NCI-H2196 treated with DMSO at 0.1 percent for 48 hours (cell line): Measurements from ENCODE around the gene KATNAL2.

Experiments used
- DNase-seq: peaks from one replicate; lab custom pipeline; 2025; ENCODE audit not compliant: unreplicated experiment; lab: John Stamatoyannopoulos, UW

The KATNAL2 gene, protein sequence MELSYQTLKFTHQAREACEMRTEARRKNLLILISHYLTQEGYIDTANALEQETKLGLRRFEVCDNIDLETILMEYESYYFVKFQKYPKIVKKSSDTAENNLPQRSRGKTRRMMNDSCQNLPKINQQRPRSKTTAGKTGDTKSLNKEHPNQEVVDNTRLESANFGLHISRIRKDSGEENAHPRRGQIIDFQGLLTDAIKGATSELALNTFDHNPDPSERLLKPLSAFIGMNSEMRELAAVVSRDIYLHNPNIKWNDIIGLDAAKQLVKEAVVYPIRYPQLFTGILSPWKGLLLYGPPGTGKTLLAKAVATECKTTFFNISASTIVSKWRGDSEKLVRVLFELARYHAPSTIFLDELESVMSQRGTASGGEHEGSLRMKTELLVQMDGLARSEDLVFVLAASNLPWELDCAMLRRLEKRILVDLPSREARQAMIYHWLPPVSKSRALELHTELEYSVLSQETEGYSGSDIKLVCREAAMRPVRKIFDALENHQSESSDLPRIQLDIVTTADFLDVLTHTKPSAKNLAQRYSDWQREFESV

DNA sequence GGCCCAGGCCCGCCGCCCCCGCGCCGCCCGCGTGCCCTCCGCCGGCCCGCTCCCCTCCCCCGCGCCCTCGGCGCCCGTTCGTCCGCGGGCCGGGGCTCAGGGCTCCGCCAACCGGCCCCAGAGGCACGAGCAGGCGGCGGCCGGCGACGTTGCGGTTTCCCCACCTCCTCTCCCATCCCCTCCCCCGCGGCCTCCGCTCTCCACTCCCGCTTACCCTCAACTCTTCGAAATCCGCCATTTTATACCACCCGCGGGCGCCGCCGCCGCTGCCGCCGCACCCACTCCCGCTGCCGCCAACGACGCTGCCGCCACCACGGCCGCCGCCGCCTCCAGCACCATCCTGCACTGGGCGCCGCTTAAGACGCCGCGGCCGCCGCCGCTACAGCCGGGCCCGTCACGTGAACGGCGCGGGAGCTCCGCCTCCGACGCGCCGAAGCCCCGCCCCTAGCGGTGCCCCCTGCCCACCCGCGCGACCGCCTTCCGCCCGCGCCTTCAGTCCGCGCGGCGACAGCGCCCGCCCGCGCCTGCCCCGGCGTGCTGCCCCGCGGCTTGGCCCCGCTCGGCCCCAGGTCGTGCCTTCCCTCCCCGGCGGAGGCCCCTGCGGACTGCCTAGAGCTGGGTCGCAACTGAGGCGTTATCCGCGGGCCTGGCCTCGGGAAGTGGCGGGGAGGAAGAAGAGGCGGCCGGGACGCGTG lies at the start of gene KATNAL2, which contains the start of gene PIAS2:
TSS of gene KATNAL2 (plus strand) at position 495 of the 695 bp plus-strand sequence. CDS start 29,271 bp downstream, outside the sequence.
TSS of gene PIAS2 (minus strand) at position 400 of the 695 bp plus-strand sequence. CDS start at position 238, 162 bp downstream.
- DNase-seq = peak; percentile 76

DNA sequence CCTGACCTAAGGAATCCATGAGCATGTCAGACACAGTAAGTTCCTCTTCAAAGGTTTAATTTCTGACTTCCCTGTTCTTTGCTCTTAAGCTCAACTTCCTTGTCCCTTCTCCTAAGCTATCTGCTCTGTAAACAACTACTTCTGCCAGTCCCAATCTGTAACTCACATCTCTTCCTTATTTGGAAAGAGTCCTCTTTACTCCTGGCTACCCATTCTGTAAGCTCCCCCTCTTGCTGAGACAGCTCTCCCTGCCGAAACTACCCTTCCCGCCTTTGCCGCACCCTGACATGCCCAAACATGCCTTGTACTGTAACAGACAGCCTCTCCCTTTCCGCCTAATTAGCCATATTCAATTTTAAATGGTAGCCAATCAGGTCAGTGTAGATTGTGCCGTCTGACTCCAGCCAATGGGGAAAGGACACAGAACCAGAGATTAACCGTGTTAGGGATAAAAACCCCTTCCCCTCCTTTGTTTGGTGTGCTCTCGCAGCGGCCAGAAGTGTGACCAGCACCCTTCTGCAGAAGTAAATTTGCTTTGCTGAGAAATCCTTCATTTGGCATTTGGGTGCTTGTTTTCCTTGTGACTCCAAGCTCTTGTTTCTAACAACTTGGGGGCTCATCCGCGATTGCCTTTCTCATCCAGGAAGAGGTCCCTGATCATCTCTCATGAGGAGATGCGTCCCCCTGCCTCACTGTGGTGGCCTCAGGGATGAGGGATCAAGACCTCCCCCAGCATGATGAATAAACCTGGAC lies 49.1 kb upstream of the KATNAL2 start:
- DNase-seq = no peak

DNA sequence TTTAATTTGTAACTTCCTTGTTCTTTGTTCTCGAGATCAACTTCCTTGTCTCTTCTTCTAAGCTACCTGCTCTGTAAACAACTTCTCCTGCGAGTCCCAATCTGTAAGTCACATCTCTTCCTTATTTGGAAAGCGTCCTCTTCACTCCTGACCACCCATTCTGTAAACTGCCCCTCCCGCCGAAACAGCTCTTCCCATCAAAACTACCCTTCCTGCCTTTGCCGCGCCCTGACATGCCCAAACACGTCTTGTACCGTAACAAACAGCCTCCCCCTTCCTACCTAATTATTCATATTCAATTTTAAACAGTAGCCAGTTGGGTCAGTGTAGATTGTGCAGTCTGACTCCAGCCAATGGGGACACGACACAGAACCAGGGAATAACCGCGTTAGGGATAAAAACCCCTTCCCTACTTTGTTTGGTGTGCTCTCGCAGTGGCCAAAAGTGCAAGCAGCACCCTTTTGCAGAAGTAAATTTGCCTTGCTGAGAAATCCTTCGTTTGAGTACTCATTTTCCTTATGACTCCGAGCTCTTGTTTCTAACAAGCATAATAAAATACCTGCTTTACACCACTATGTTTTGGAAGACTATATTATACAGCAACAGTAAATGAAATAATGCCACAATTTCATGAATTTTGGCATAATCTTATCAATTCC lies 39.9 kb upstream of the KATNAL2 start:
- DNase-seq = no peak

DNA sequence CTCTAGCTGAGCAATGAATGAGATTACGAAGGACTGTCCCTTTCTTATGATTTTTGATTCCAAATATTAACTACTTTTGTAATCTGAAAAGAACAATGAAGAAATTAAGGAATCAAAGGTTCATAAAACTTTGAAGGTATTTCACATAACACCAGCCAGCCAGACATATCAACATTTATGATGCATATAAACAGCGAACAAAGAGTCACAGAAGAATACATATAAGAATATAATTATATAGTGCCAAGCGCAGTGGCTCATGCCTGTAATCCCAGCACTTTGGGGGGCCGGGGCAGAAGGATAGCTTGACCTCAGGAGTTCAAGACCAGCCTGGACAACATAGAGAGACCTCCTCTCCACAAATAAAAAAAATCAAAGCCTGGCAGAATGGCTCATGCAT lies 34.2 kb upstream of the KATNAL2 start:
- DNase-seq = no peak

DNA sequence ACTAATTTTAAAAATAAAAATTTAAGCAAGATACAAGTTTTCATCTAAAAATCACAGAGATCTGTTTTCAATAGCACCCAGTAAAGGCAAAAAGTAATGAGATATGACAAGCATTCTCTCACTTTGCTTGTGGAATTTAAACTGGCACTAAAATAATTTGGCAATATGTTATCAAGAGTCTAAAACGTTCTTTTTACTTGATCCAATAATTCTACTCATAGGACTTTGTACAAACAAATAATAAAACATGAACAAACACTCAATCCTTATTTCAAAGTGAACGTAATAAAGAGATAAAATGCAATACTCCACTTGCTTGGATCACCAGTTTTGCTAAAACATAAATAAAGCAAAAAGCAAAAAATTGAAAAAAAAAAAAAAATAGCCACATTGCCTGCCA lies 30.5 kb upstream of the KATNAL2 start:
- no peak for DNase-seq

DNA sequence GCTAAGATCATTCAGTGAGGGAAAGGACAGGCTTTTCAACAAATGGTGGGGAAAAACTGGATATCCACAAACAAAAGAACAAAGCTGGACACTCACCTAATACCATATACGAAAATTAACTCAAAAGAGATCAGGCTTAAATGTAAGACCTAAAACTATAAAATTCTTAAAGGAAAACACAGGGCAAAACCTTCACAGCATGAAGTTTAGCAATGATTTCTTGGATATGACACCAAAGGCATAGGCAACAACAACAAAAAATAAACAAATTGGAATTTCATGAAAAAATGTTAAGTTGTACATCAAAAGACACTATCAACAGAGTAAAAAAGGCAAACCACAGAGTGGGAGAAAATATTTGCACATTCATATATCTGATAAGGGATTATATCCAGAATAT lies 28.4 kb upstream of the KATNAL2 start:
- DNase-seq = no peak

DNA sequence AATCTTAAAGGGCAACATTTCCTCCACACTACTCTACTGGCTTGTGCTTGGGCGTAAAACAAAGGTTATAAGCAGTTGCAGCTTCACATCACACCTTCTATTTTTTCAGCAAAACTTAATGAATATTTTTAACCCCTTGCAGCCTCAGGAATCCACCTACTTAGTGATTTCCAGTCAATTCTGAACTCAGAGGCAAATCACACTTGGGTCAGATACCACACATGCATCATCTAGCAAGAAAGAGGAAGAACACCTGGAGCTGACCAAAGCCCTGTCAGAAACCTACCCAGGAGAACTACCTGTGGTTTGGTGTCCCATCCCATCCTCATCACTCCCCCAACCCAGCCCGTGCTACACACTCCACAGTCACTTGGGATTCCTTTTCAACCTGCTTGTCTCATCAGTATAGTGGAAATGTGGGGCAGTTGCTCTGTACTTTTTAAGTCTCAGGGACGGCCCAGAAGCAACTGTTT lies 25.6 kb upstream of the KATNAL2 start:
- no peak for DNase-seq

DNA sequence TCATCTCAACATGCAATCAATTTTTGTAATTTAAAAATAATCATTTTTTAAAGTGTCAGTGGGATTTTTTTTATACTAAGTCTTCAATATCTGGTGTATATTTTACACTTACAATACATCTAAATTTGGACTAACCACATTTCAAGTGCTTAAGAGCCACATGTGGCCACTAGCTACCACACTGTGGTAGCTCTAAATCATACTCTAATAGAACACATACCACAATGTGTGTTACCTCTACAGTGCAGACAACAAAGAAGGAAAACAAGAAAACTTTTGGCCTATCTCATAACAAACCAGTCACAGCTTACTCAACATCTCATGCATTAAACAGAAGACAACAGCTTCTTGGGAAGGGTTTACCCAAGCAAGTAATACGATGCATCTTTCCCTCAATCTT lies 24.6 kb upstream of the KATNAL2 start:
- DNase-seq = no peak

DNA sequence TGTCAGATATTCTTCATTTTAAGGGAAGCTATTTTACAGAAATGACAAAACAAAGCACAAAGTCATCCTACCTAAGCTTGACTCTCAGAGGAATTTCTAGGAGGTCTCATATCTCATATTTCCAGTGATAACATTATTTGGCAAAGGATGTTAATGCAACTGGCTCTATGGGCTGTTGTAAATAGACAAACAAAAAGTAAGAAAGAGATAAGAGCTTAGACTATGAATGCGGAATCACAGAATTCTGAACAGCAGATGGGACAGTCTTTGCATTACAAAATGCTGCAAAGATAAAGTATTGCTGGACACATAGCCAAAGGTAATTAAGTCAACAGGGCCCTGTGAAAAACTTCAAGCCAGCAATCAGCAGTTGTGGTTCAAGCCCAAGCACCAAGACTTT lies 24.0 kb upstream of the KATNAL2 start:
- DNase-seq = no peak

DNA sequence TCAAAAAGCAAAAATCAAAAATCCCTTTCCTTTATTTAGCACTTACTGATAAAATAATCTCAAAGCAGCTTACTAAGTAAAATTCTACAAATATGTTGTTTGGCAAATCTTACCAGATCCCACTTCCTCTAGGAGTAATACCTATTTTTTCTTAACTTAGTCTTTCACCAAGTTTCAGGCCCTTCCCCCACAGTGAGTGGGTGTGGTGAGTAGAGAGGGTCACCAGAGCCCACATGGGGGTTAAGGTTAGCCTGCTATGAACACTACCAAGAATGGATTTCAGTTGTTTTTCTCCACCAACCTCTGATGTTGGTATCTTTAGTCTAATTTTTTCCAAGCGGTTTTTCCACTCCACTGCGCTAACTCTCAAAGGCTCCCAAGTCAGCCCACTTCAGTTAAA lies 23.3 kb upstream of the KATNAL2 start:
- no peak for DNase-seq

DNA sequence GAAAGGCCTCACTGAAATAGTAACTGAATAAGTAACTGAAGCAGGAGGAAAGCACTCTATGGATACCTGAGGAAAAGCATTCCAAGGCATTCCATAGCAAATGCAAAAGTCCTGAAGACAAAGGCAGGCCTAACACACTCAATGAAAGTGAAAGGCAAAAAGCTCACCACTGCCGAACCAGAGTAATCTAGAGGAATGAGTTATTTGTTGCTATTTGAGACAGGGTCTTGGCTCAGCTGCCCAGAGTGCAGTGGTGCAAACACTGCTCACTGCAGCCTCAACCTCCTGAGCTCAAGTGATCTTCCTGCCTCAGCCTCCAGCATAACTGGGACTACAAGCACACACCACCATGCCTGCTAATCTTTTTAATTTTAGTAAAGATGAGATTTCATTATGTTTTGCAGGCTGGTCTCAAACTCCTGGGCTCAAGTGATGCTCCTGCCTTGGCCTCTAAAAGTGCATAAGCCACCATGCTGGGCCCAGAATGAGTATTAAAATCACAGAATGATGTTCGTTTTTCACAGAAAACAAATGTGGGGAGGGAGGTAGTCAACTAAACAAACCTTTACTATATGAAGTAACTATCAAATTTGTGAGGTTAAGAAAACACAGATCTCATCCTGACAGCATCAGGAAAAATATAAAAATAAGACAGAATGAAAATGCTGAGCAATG lies 18.0 kb upstream of the KATNAL2 start:
- DNase-seq = no peak

DNA sequence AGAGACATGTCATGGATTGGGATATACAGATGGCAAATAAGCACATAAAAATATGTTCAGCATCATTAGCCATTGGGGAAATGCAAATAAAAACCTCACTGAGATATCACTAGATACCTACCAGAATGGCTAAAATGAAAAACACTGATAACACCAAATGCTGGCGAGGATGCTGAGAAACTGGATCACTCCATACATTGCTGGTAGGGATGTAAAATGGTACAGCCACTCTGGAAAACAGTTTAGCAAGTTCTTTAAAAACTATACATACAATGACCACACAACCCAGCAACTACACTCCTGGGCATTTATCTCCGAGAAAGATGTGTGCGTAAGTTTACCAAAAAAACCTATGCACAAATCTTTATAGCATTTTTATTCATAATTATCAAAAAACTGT lies 14.0 kb upstream of the KATNAL2 start:
- no peak for DNase-seq

DNA sequence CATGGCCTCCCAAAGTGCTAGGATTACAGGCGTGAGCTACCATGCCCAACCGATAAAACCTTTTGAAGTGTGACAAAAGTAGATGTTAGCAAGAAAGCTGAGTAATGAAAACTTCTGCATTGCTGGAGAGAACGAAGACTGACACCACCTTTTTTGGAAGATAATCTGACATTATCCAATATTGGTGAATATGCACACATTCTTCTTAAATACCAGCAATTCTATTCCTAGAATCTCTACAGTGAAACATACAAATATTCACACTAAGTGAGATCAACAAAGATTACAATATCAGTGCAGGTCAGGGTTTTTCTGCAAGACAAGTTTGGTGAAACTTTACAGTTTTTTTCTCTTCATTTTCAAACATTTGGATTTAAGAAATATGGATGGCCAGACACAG lies 7.9 kb upstream of the KATNAL2 start:
- DNase-seq = no peak

DNA sequence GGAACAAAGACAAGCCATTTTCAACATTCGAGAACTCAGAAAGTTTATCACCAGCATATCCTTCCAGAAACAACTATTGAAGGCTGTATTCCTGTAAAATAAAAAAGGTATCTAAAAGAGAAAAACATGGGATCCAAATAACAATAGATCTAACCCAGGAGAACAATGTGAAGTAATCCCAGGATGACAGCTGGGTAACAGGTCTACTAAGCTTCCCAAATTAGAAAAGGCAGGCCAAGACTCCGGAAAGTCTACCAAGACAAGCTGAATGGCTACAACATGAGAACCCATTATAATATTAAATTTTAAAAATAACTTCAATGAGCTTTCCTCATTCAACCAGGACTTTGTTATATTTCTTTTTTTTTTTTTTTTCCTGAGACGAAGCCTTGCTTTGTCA lies 6.5 kb upstream of the KATNAL2 start:
- DNase-seq = no peak

DNA sequence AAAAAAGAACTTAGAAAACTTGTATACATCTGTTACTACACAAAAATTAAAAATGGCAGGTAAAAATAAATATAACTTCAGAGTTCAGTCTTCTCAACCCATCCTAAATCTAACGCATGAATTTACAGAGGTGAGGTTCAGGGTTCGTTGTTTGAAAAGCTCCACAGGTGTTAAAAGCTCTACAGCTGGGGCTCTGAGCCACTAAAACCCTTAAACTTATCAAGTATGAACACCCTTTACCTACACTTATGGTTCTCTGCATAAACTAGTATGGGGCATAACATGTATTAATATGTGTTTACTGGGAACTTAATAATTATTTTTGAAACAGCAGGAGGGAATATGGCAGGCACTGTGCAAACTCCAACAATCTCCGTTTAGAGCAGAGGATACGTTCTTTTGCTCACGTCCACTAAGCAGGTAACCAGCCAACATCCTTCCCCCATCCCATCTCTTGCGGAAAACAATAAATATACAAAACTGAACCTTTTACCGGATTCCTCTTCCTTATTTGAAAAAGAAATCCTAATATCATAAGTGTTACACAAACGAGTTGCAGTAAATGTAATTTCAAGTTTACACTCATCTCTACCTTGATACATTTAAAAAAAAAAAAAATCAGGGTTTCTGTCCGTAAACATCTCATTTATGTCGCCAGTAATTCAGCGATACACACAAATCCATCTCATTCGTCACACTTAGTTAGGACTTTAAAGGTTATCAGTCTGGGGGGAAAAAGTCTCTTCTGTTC lies 1.4 kb upstream of the KATNAL2 start:
- no peak for DNase-seq

DNA sequence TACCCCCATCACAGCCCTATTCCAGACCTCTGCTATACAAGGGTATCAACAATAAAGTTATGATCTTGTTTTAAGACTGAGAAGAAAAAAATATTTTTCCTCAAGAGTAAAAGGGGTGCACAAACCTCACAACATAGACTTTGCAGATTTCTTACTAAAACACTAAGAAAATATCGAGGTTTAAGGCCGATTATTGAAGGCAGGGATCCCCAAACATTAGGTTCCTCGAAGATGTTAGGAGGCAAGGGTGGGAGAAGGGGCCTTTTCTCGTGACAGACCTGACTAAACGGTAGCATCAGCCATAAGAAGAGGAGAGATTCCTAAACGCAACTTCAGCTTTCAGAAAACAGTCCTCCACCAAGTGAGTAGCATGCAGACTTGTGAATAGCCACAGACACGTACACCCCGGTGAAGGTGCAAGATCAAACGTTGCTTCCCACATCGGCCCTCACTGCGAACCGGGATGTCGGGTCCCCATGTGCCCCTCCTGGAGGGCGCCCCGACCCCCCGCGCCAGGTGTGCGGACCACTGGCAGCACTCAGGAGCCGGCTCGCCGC lies 773 bp upstream of the KATNAL2 start:
- DNase-seq = no peak

DNA sequence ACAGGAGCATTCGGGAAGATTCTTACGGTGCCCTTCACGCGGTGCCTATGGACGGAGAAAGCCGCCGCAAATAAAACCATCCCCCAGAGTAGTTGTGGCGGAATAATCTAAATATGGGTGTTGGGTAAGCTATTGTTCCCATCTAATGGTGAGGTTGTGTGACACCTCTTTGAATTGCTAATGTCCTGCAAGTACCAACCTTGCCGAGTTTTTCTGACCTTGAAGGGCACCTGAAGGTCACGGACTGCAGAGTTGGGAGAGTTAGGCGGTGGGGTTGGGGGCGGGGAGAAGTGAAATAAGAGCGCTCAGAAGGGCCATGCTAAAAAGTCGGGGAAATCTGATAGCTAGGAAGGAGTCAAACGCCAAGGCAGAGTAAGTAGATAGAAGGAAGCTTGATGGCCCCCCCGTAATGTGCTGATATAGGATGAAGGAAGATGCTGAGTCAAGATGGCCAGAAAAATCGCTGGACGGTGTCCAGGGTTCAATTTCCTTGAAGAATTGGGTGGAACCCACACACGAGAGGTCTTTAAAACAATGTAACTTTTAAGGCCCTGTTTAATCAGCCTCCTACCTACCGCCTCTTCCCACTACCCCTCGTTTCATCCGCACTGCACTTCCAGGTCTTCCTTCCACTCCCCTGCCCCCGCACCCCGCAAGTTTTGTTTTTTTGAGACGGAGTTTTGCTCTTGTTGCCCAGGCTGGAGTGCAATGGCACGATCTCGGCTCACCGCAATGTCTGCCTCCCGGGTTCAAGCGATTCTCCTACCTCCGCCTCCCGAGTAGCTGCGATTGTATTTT lies 600 bp downstream of the KATNAL2 start:
- DNase-seq = no peak

DNA sequence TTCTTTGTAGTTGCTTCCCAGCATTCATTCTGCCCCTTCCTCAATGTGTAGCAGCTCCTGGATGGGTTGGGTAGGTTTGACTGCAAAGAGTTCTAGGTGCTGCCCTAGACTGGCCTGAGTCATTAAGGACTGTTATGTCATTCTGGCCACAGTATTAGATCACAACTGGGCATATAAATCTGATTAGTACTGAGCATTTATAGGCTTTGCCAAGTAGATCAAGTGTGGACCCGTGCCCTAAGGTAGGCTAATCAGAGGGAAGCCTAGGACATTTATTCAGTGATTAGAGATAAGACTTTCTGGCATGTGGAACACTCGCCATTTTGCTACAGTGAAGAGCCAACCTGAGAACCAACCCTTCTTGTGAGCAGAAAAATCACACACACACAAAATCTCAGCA lies 2.7 kb downstream of the KATNAL2 start:
- no peak for DNase-seq
